GM21786 (cell line): ENCODE data around the gene TMEM231.
"Not testable (repeated sequence)": the region's sequence is repeated elsewhere in the genome, so short reads cannot be mapped to it uniquely, and the experiment has no call there.

Experiments used
- ATAC-seq: cut with Tn5 transposase; IDR thresholded peaks from one replicate; pipeline ENCODE4 v1.9.1; 2021; ENCODE audit not compliant: unreplicated experiment

TMEM231 gene

GRCh38 chr16:75555707-75556430 is at the start of gene TMEM231:
TMEM231 (minus strand) TSS chr16:75556252; CDS start chr16:75556209, 43 bp downstream.
- ATAC-seq, result peak; percentile 98

GRCh38 chr16:75603241-75603640 is 47.2 kb upstream of the TMEM231 start:
- ATAC-seq, result no peak

GRCh38 chr16:75599452-75600277 is 43.6 kb upstream of the TMEM231 start:
- ATAC-seq, result no peak

- ATAC-seq, result no peak
Measured at GRCh38 chr16:75593825-75594820, 38.1 kb upstream of the TMEM231 start.

GRCh38 chr16:75593308-75593707 is 37.3 kb upstream of the TMEM231 start:
- ATAC-seq, result no peak

- ATAC-seq, result not testable (repeated sequence)
Measured at GRCh38 chr16:75591927-75592326, 35.9 kb upstream of the TMEM231 start.

GRCh38 chr16:75590920-75591843 is 35.1 kb upstream of the TMEM231 start:
- ATAC-seq, result no peak

- no peak for ATAC-seq
Measured at GRCh38 chr16:75589306-75589705, 33.3 kb upstream of the TMEM231 start.

- ATAC-seq, result no peak
Measured at GRCh38 chr16:75588716-75589115, 32.7 kb upstream of the TMEM231 start.

- peak; percentile 68 for ATAC-seq
Measured at GRCh38 chr16:75584108-75584507, 28.1 kb upstream of the TMEM231 start.

GRCh38 chr16:75579281-75579834 is 23.3 kb upstream of the TMEM231 start:
- ATAC-seq, result no peak

- no peak for ATAC-seq
Measured at GRCh38 chr16:75578725-75579124, 22.7 kb upstream of the TMEM231 start.

GRCh38 chr16:75578212-75578611 is 22.2 kb upstream of the TMEM231 start:
- ATAC-seq, result no peak

- peak; percentile 48 for ATAC-seq
Measured at GRCh38 chr16:75576384-75576811, 20.3 kb upstream of the TMEM231 start.

- no peak for ATAC-seq
Measured at GRCh38 chr16:75575958-75576357, 19.9 kb upstream of the TMEM231 start.

GRCh38 chr16:75573955-75574354 is 17.9 kb upstream of the TMEM231 start:
- ATAC-seq, result no peak

- ATAC-seq, result no peak
Measured at GRCh38 chr16:75572864-75573542, 17.0 kb upstream of the TMEM231 start.

GRCh38 chr16:75570396-75571065 is 14.5 kb upstream of the TMEM231 start:
- ATAC-seq, result peak; percentile 32
